PFSK-1 (cell line): ENCODE measurements around the gene KLF3.

Source experiments
- FOXP2 ChIP-seq: optimal IDR thresholded peaks from 2 replicates; pipeline ENCODE3; 2011; ENCODE audit warnings: borderline replicate concordance, control low read depth, inconsistent platforms; ENCODE audit not compliant: insufficient read depth; ENCODE audit errors: extremely low read length, extremely low read depth
- POLR2AphosphoS5 ChIP-seq: IDR thresholded peaks from 2 replicates; pipeline ENCODE4 v1.6.1; 2012; ENCODE audit warnings: low read depth, mild to moderate bottlenecking, control low read depth, low read length, moderate library complexity
- SIN3A ChIP-seq: IDR thresholded peaks from 2 replicates; pipeline ENCODE4 v1.6.1; 2012; ENCODE audit warnings: mild to moderate bottlenecking, low read length, moderate library complexity, borderline replicate concordance; ENCODE audit not compliant: insufficient read depth
- TAF1 ChIP-seq: IDR thresholded peaks from 2 replicates; pipeline ENCODE4 v1.6.1; 2012; ENCODE audit warnings: low read length, control low read depth, borderline replicate concordance; ENCODE audit not compliant: insufficient read depth
- TF ChIP-seq, protein P1 (sequence below), 2 experiments: IDR thresholded peaks; 2 replicates each; pipeline versions ENCODE4 v1.6.1 to v1.8.0; 2011 to 2012; ENCODE audit warnings: low read depth in 2 of 2, low read length in 2 of 2, control low read depth in 1 of 2, inconsistent platforms in 1 of 2, mild to moderate bottlenecking in 1 of 2, moderate library complexity in 1 of 2; ENCODE audit not compliant: insufficient read depth in 1 of 2

KLF3 gene

DNA sequence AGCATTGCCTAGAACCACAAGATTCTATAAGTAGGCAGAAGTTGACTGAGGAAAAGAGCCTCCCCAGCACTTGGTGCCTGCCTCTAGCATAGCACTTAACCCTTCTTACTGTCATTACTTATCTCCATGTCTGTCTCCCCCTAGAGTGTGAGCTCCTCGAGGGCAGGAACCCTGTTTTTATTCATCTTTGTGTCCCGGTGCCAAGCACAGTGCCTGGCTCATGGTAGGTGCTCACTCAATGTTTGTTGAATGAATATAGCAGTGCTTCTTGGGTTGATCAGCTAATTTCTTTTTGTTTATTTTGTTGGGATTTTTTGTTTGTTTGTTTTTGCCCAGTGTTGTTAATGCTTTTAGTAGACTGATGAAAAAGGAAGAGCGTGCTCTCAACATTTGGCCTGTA is 30.3 kb downstream of the KLF3 start:
- TF ChIP-seq FOXP2 = no peak

DNA sequence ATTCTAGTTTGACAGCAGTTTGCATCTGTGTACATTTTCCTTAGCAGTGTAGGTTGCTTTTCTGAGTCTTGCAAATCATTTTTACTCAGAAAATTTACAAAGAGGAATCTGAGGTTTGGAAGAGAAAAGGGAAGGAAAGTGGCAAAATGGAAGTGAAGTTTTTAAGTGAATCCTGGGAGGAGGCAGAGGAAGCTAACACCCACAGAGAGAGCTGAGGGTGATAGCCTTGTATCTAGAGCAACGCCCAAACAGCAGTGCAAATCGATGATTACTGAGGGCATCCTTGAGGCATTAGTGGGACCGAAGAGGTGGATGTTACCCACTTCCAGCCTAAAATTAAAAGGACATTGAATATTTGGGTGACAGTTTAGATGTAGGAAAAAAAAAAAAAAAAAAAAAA is 31.8 kb downstream of the KLF3 start:
- no peak for TF ChIP-seq POLR2AphosphoS5
- no peak for TF ChIP-seq SIN3A
- no peak for TF ChIP-seq FOXP2
- TF ChIP-seq, protein P1, sequence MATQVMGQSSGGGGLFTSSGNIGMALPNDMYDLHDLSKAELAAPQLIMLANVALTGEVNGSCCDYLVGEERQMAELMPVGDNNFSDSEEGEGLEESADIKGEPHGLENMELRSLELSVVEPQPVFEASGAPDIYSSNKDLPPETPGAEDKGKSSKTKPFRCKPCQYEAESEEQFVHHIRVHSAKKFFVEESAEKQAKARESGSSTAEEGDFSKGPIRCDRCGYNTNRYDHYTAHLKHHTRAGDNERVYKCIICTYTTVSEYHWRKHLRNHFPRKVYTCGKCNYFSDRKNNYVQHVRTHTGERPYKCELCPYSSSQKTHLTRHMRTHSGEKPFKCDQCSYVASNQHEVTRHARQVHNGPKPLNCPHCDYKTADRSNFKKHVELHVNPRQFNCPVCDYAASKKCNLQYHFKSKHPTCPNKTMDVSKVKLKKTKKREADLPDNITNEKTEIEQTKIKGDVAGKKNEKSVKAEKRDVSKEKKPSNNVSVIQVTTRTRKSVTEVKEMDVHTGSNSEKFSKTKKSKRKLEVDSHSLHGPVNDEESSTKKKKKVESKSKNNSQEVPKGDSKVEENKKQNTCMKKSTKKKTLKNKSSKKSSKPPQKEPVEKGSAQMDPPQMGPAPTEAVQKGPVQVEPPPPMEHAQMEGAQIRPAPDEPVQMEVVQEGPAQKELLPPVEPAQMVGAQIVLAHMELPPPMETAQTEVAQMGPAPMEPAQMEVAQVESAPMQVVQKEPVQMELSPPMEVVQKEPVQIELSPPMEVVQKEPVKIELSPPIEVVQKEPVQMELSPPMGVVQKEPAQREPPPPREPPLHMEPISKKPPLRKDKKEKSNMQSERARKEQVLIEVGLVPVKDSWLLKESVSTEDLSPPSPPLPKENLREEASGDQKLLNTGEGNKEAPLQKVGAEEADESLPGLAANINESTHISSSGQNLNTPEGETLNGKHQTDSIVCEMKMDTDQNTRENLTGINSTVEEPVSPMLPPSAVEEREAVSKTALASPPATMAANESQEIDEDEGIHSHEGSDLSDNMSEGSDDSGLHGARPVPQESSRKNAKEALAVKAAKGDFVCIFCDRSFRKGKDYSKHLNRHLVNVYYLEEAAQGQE (IDR thresholded peaks at IDR 0.05; ENCODE audit: insufficient read depth in 1 of 2, low read depth in 2 of 2, low read length in 2 of 2) = no peak
- no peak for TF ChIP-seq TAF1

DNA sequence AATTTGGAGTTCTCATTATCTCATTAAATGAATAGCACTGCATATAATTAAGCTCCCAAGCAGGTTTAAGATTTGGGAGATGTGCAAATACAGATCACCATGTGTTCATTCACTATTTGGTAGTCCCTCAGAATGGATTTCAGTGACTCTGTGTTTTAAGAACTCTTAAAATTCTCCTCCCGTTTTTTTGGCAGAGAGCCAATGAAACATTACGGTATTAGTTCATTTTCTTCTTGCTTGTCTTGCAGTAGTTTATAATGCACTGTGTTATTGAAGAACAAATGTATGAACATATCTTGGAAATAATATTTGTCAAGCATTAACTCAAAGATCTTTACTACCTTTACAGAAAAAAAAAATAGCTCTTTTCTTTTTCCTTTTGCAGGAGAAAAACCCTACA is 32.7 kb downstream of the KLF3 start:
- TF ChIP-seq, protein P1 (IDR thresholded peaks at IDR 0.05; ENCODE audit: insufficient read depth in 1 of 2, low read depth in 2 of 2, low read length in 2 of 2) = no peak
- TF ChIP-seq FOXP2 (no peak), POLR2AphosphoS5 (no peak), TAF1 (no peak), SIN3A (no peak)

DNA sequence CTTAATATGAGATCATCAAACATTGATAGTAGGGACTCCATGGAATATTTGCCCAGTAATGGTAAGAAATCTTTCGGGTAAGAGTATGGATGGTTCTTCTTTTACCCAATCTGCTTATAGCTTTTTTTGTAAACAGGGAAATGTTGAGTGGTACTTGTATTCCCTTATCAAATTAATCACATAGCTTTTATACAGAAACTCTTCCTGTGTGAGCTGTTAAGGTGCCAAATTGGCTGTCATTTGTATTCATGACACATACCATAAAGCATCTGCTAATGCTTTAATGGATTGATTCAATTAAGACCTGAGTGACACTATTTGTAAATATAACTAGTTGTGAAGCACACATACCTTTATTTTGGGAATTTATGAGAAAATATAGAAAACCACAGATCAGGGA is 34.2 kb downstream of the KLF3 start:
- TF ChIP-seq FOXP2 (no peak), SIN3A (no peak), TAF1 (no peak), POLR2AphosphoS5 (no peak)
- TF ChIP-seq, protein P1 (IDR thresholded peaks at IDR 0.05; ENCODE audit: insufficient read depth in 1 of 2, low read depth in 2 of 2, low read length in 2 of 2) = no peak

DNA sequence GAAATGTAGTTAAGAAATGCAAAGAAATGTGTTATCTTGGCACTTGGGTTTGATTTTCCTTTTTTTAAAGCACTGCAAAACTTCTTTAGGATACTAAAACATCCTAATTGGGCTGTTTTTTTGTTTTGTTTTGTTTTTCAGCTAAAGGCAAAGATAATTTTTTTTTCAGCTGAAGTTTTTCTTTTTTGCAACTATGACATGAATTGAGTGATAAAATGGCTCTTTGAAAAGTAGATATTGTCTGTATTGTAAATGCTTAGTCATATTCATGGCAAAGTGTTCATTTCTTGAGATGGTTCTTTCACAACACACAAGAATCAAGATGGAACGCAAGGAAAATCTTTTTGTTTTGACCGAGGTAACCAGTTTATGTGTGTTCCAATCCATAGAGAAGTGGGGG is 35.1 kb downstream of the KLF3 start:
- TF ChIP-seq, protein P1 (IDR thresholded peaks at IDR 0.05; ENCODE audit: insufficient read depth in 1 of 2, low read depth in 2 of 2, low read length in 2 of 2) = no peak
- TF ChIP-seq SIN3A (no peak), TAF1 (no peak), FOXP2 (no peak), POLR2AphosphoS5 (no peak)
